Activated naive CD4-positive, alpha-beta T cell (primary cell): ENCODE data around the gene DDX3X.
"Not testable (repeated sequence)": the region's sequence is repeated elsewhere in the genome, so short reads cannot be mapped to it uniquely, and the experiment has no call there.

Source experiments
- DNase-seq, 4 experiments: peaks; one replicate each; lab custom pipeline; 2025; lab: John Stamatoyannopoulos, UW

Gene DDX3X

GRCh38 chrX:41373989-41374606 lies 40.1 kb downstream of the DDX3X start:
- DNase-seq: no peak

GRCh38 chrX:41377624-41378023 lies 43.7 kb downstream of the DDX3X start:
- DNase-seq: peak in 1 of 4 experiments; percentile 1

- DNase-seq: no peak
Observed at GRCh38 chrX:41381685-41382084, 47.7 kb downstream of the DDX3X start.

- no peak for DNase-seq
Observed at GRCh38 chrX:41382714-41383645, 49.0 kb downstream of the DDX3X start.

- DNase-seq: peak in 2 of 4 experiments; percentile 3 to 19
Observed at GRCh38 chrX:41384051-41384705, 50.2 kb downstream of the DDX3X start.

- DNase-seq: no peak
Observed at GRCh38 chrX:41386222-41386990, 52.4 kb downstream of the DDX3X start.

- DNase-seq: no peak
Observed at GRCh38 chrX:41388543-41388942, 54.6 kb downstream of the DDX3X start.

- DNase-seq: no peak
Observed at GRCh38 chrX:41389311-41389888, 55.4 kb downstream of the DDX3X start.

GRCh38 chrX:41390576-41390975 lies 56.6 kb downstream of the DDX3X start:
- DNase-seq: not testable (repeated sequence)

- no peak for DNase-seq
Observed at GRCh38 chrX:41391606-41392005, 57.6 kb downstream of the DDX3X start.

GRCh38 chrX:41394293-41394692 lies 60.3 kb downstream of the DDX3X start:
- no peak for DNase-seq

GRCh38 chrX:41397219-41397618 lies 63.3 kb downstream of the DDX3X start:
- DNase-seq: no peak

- DNase-seq: no peak
Observed at GRCh38 chrX:41397768-41398167, 63.8 kb downstream of the DDX3X start.

- not testable (repeated sequence) for DNase-seq
Observed at GRCh38 chrX:41402556-41402955, 68.6 kb downstream of the DDX3X start.

- no peak for DNase-seq
Observed at GRCh38 chrX:41405551-41405950, 71.6 kb downstream of the DDX3X start.

- no peak for DNase-seq
Observed at GRCh38 chrX:41406201-41406600, 72.2 kb downstream of the DDX3X start.

- DNase-seq: no peak
Observed at GRCh38 chrX:41407816-41408215, 73.9 kb downstream of the DDX3X start.

GRCh38 chrX:41408576-41408975 lies 74.6 kb downstream of the DDX3X start:
- DNase-seq: no peak

- no peak for DNase-seq
Observed at GRCh38 chrX:41409006-41409405, 75.0 kb downstream of the DDX3X start.

- DNase-seq: not testable (repeated sequence)
Observed at GRCh38 chrX:41411222-41411621, 77.3 kb downstream of the DDX3X start.

GRCh38 chrX:41412261-41413081 lies 78.5 kb downstream of the DDX3X start:
- DNase-seq: no peak
